GM18517 (cell line): ENCODE data around the gene SLC6A19.

ENCODE experiments used
- ATAC-seq: cut with Tn5 transposase; IDR thresholded peaks from one replicate; pipeline ENCODE4 v1.9.1; 2021; ENCODE audit warnings: mild to moderate bottlenecking, moderate library complexity; ENCODE audit not compliant: unreplicated experiment

The SLC6A19 gene

GRCh38 chr5:1241509-1242080 lies 40.2 kb downstream of the SLC6A19 start:
- no peak for ATAC-seq

GRCh38 chr5:1242733-1243486 lies 41.5 kb downstream of the SLC6A19 start:
- no peak for ATAC-seq

- ATAC-seq: no peak
Measured at GRCh38 chr5:1243487-1244130, 42.2 kb downstream of the SLC6A19 start.

- no peak for ATAC-seq
Measured at GRCh38 chr5:1244255-1244654, 42.9 kb downstream of the SLC6A19 start.

- no peak for ATAC-seq
Measured at GRCh38 chr5:1244976-1245375, 43.6 kb downstream of the SLC6A19 start.

- ATAC-seq: no peak
Measured at GRCh38 chr5:1245905-1246576, 44.6 kb downstream of the SLC6A19 start.

- ATAC-seq: no peak
Measured at GRCh38 chr5:1246711-1247431, 45.5 kb downstream of the SLC6A19 start.

- ATAC-seq: no peak
Measured at GRCh38 chr5:1247811-1248210, 46.4 kb downstream of the SLC6A19 start.

- ATAC-seq: no peak
Measured at GRCh38 chr5:1249366-1250280, 48.2 kb downstream of the SLC6A19 start.

- no peak for ATAC-seq
Measured at GRCh38 chr5:1251678-1252580, 50.5 kb downstream of the SLC6A19 start.

- no peak for ATAC-seq
Measured at GRCh38 chr5:1252681-1253080, 51.3 kb downstream of the SLC6A19 start.

GRCh38 chr5:1253456-1254105 lies 52.2 kb downstream of the SLC6A19 start:
- no peak for ATAC-seq

- no peak for ATAC-seq
Measured at GRCh38 chr5:1254196-1254595, 52.8 kb downstream of the SLC6A19 start.

GRCh38 chr5:1255081-1255561 lies 53.7 kb downstream of the SLC6A19 start:
- no peak for ATAC-seq

- ATAC-seq: no peak
Measured at GRCh38 chr5:1256776-1257175, 55.4 kb downstream of the SLC6A19 start.

GRCh38 chr5:1257363-1257762 lies 56.0 kb downstream of the SLC6A19 start:
- no peak for ATAC-seq

GRCh38 chr5:1257841-1258240 lies 56.4 kb downstream of the SLC6A19 start:
- no peak for ATAC-seq

- no peak for ATAC-seq
Measured at GRCh38 chr5:1259806-1260480, 58.5 kb downstream of the SLC6A19 start.
